HCT116 (cell line): ENCODE data around the gene RHCE. TPM values are rescaled to one million over a fixed set of nuclear protein-coding genes. Genes with fewer than 3 reads are reported as not detected.
A peak's percentile ranks its signal among the peaks of the same experiment; 100 is the strongest.

Experiments used
- ATAC-seq: fragments of 200-7000 bp; cut with Tn5 transposase; 2 replicates; pipeline ENCODE4 v1.9.1; 2020; ENCODE audit warnings: mild to moderate bottlenecking, moderate library complexity
- BruUV-seq: library from RNA; stranded (reverse); fragments of 400-500 nt; replicated peaks from 2 replicates; lab custom pipeline; 2021; lab: Mats Ljungman, UMichigan
- CTCF ChIA-PET: fragments of 300-600 bp; sonication (Branson Sonifier 250); formaldehyde crosslinking; loops from one replicate; lab custom pipeline; 2021; ENCODE audit warnings: antibody characterized with exemption; lab: Charles Lee
- POLR2A ChIA-PET: fragments of 300-600, 350-600 bp; sonication (Branson Sonifier 250); formaldehyde crosslinking; loops from one replicate; lab custom pipeline; 2021; ENCODE audit warnings: antibody characterized with exemption; lab: Charles Lee
- RAD21 ChIA-PET, 2 experiments: fragments of 300-600 bp; sonication (Branson Sonifier 250); formaldehyde crosslinking; loops; one replicate each; lab custom pipeline; 2023; ENCODE audit warnings: low total read pairs in 2 of 2; ENCODE audit not compliant: uncharacterized antibody in 2 of 2, unreplicated experiment in 2 of 2, low non-redundant PET in 1 of 2; lab: Charles Lee
- DNase-seq: peaks from one replicate; pipeline ENCODE4 v3.0.0-alpha.2; 2010; ENCODE audit warnings: low read depth, low spot score
- H2AFZ ChIP-seq: fragments of 200-600 bp; shearing (Covaris generic), sonication (generic); 2 replicates; pipeline ENCODE4 v1.6.1; 2017; ENCODE audit warnings: low read depth, mixed run types, mixed read lengths, antibody characterized with exemption, low read length; ENCODE audit not compliant: poor library complexity, severe bottlenecking
- H3K27ac ChIP-seq: 2 replicates; pipeline ENCODE4 v1.5.1; 2012; ENCODE audit warnings: low read depth, low read length
- H3K27me3 ChIP-seq: fragments of 200-600 bp; sonication (generic); 2 replicates; pipeline ENCODE4 v1.6.1; 2016; ENCODE audit warnings: mixed run types, low read length, mixed read lengths; ENCODE audit not compliant: insufficient read depth
- H3K36me3 ChIP-seq, 2 experiments: fragments of 200-500 bp in 1 of 2; fragments of 200-600 bp in 1 of 2; sonication (Bioruptor generic) in 1 of 2; sonication (generic) in 1 of 2; 2 replicates each; pipeline versions ENCODE4 v1.5.1 to v1.6.1; 2014 to 2016; ENCODE audit warnings: low read length in 2 of 2, inconsistent platforms in 1 of 2, mixed read lengths in 1 of 2, mixed run types in 1 of 2; ENCODE audit not compliant: insufficient read depth in 2 of 2, control insufficient read depth in 1 of 2
- H3K4me1 ChIP-seq, 2 experiments: fragments of 200-600 bp in 1 of 2; sonication (generic) in 1 of 2; 2 replicates each; pipeline versions ENCODE4 v1.5.1 to v1.6.1; 2012 to 2017; ENCODE audit warnings: low read length in 2 of 2, inconsistent platforms in 1 of 2, mild to moderate bottlenecking in 1 of 2, mixed read lengths in 1 of 2, mixed run types in 1 of 2, moderate library complexity in 1 of 2; ENCODE audit not compliant: insufficient read depth in 2 of 2, control insufficient read depth in 1 of 2
- H3K4me2 ChIP-seq: fragments of 200-600 bp; sonication (generic); 2 replicates; pipeline ENCODE4 v1.6.1; 2017; ENCODE audit warnings: mixed run types, low read length, mixed read lengths
- H3K4me3 ChIP-seq, 2 experiments: fragments of 200-600 bp in 1 of 2; sonication (generic) in 1 of 2; replicated peaks in 1 of 2; 2 replicates each; pipeline ENCODE4 v1.5.1; 2011 to 2016; ENCODE audit warnings: low read length in 2 of 2, control low read depth in 1 of 2, low read depth in 1 of 2, mild to moderate bottlenecking in 1 of 2, mixed read lengths in 1 of 2, mixed run types in 1 of 2
- H3K79me2 ChIP-seq: fragments of 200-600 bp; sonication (generic); 2 replicates; pipeline ENCODE4 v1.6.1; 2017; ENCODE audit warnings: mild to moderate bottlenecking, mixed run types, low read length, moderate library complexity, mixed read lengths; ENCODE audit not compliant: insufficient read depth
- H3K9ac ChIP-seq: fragments of 200-600 bp; sonication (generic); 2 replicates; pipeline ENCODE4 v1.6.1; 2016; ENCODE audit warnings: low read length, mixed read lengths
- H3K9me2 ChIP-seq: fragments of 200-600 bp; sonication (generic), shearing (Covaris generic); 2 replicates; pipeline ENCODE4 v1.6.1; 2017; ENCODE audit warnings: mixed run types, mild to moderate bottlenecking, moderate library complexity; ENCODE audit not compliant: insufficient read depth
- H3K9me3 ChIP-seq, 2 experiments: fragments of 200-500 bp in 1 of 2; fragments of 200-600 bp in 1 of 2; sonication (Bioruptor generic) in 1 of 2; sonication (generic) in 1 of 2; 2 replicates each; pipeline ENCODE4 v1.6.1; 2014 to 2017; ENCODE audit warnings: low read length in 2 of 2, mixed read lengths in 2 of 2, inconsistent platforms in 1 of 2, low read depth in 1 of 2, mild to moderate bottlenecking in 1 of 2, mixed run types in 1 of 2, moderate library complexity in 1 of 2; ENCODE audit not compliant: control insufficient read depth in 1 of 2, insufficient read depth in 1 of 2
- H4K20me1 ChIP-seq: fragments of 200-600 bp; sonication (generic), shearing (Covaris generic); 2 replicates; pipeline ENCODE4 v1.6.1; 2017; ENCODE audit warnings: mixed run types, mild to moderate bottlenecking, moderate library complexity; ENCODE audit not compliant: insufficient read depth
- EZH2 ChIP-seq: fragments of 200-600 bp; sonication (generic); IDR thresholded peaks from 2 replicates; pipeline ENCODE4 v1.6.1; 2017; ENCODE audit warnings: antibody characterized with exemption, mixed run types
- FOSL1 ChIP-seq: IDR thresholded peaks from 2 replicates; pipeline ENCODE4 v1.6.1; 2012; ENCODE audit warnings: low read depth
- POLR2A ChIP-seq: IDR thresholded peaks from 2 replicates; pipeline ENCODE4 v1.7.0; 2011; ENCODE audit warnings: borderline replicate concordance; ENCODE audit not compliant: insufficient read depth, insufficient read length; ENCODE audit errors: extremely low read depth
- POLR2AphosphoS5 ChIP-seq: IDR thresholded peaks from 2 replicates; pipeline ENCODE4 v1.6.1; 2011; ENCODE audit warnings: mild to moderate bottlenecking, low read depth, low read length, moderate library complexity
- SIN3A ChIP-seq: IDR thresholded peaks from 2 replicates; pipeline ENCODE4 v1.6.1; 2012; ENCODE audit warnings: low read depth
- SRF ChIP-seq: IDR thresholded peaks from 2 replicates; pipeline ENCODE4 v1.6.1; 2012; ENCODE audit warnings: low read depth
- TCF7L2 ChIP-seq: IDR thresholded peaks from 2 replicates; pipeline ENCODE4 v1.7.0; 2011; ENCODE audit warnings: borderline replicate concordance, inconsistent platforms; ENCODE audit not compliant: insufficient read depth, insufficient read length; ENCODE audit errors: extremely low read depth
- YY1 ChIP-seq: IDR thresholded peaks from 2 replicates; pipeline ENCODE4 v1.6.1; 2011; ENCODE audit warnings: low read length, low read depth, moderate library complexity, mild to moderate bottlenecking; ENCODE audit not compliant: insufficient replicate concordance; ENCODE audit errors: extremely low read depth
- ZNF274 ChIP-seq: fragments of 200-500 bp; sonication (Bioruptor generic); IDR thresholded peaks from 2 replicates; pipeline ENCODE4 v1.6.1; 2014; ENCODE audit warnings: mild to moderate bottlenecking, low read depth, low read length, inconsistent platforms
- intact Hi-C: fragments of 100-400 bp; cut with micrococcal nuclease; formaldehyde crosslinking; loops from 2 replicates; pipeline ENCODE4 v1.10.0; 2022
- total RNA-seq: library from RNA; stranded (reverse); gene quantifications from one replicate; pipeline ENCODE4 v1.2.1, GENCODE V29; 2021; ENCODE audit not compliant: unreplicated experiment
- TF ChIP-seq, protein P1 (sequence below): IDR thresholded peaks from 2 replicates; pipeline ENCODE4 v1.6.1; 2012

The RHCE gene
- total RNA-seq, 1 experiment from 2014 or later = 0.64 TPM

DNA sequence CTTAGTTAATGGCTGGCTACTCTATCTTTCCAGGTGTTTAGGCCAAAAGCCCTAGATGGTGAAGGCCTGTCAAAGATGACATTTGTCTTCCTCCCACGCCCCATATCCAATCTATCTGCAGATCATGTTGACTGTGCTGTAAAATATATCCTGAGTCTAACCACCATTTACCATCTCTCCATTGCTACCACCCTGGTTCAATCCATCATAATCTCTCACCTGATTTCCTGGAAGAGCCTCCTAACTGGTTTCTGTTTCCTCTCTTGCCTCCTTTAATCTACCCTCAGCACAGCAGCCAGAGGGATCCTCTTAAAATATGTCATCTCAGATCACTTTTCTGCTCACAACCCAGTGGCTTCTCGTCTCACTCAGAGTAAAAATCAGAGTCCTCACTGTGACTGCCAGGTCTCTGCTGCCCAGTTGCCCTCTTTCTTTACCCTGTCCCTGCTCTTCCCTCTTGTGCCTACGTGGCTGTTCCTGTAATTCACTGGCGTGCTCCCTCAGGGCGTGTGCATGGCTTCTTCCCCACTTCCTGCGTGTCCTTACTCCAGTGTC is 64.7 kb downstream of the RHCE start:
- ATAC-seq = no peak
- Histone ChIP-seq H3K9me2 (no peaks in the 10 kb centered on the region), H3K27me3 (no peaks in the 10 kb centered on the region), H3K79me2 (no peaks in the 10 kb centered on the region), H3K36me3 (peaks cover 15 to 16% of the 10 kb centered on the region in 2 experiments), H2AFZ (no peak overlapping the region), H3K4me3 (no peak overlapping the region), H3K4me2 (no peak overlapping the region), H3K4me1 (peaks cover 10 to 25% of the 10 kb centered on the region in 2 experiments; a peak in 3 of 4 replicates), H3K9ac (no peak overlapping the region), H4K20me1 (peaks cover 4% of the 10 kb centered on the region; the same call in 1 of the 2 replicates), H3K27ac (no peak overlapping the region), H3K9me3 (no peaks in the 10 kb centered on the region)
- DNase-seq = no peak
- BruUV-seq = no TSS peak
- POLR2A ChIA-PET = no interaction called here
- TF ChIP-seq, protein P1, sequence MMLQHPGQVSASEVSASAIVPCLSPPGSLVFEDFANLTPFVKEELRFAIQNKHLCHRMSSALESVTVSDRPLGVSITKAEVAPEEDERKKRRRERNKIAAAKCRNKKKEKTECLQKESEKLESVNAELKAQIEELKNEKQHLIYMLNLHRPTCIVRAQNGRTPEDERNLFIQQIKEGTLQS = no peak
- TF ChIP-seq ZNF274 (no peak), POLR2A (no peak), YY1 (no peak), POLR2AphosphoS5 (no peak)
- RAD21 ChIA-PET = no interaction called here
- intact Hi-C loops = no loop called here
- CTCF ChIA-PET = no interaction called here

DNA sequence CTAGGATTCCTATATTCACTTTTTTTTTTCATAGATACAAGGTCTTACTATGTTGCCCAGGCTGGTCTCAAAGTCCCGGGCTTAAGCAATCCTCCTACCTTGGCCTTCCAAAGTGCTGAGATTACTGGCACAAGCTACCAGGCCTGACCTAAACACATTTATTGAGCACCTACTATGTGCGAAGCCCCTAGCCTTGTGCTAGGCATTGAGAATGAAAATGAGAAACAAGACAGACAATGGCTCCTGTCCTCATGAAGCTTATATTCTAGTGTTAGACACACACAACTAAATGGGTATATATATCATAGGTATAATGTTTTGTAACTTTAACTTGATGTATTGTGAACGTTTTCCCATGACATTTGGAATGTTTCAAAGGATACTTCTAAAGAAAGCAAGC is 71.0 kb downstream of the RHCE start:
- intact Hi-C loops = no loop called here
- Histone ChIP-seq H3K9me2 (no peaks in the 10 kb centered on the region), H3K79me2 (peaks cover 9% of the 10 kb centered on the region; the same call in 1 of the 2 replicates), H3K9me3 (no peaks in the 10 kb centered on the region), H4K20me1 (peaks cover 4% of the 10 kb centered on the region; the same call in 1 of the 2 replicates), H3K27me3 (no peaks in the 10 kb centered on the region), H3K4me3 (no peak overlapping the region), H3K9ac (no peak overlapping the region), H3K27ac (no peak overlapping the region), H2AFZ (no peak overlapping the region), H3K4me2 (0 out of 2 replicates have a peak overlapping the region, but pooled peaks have one; percentile 6), H3K36me3 (peaks cover 5 to 11% of the 10 kb centered on the region in 2 experiments; a peak in 2 of 4 replicates), H3K4me1 (peaks cover 24 to 34% of the 10 kb centered on the region in 2 experiments; a peak in 3 of 4 replicates)
- ATAC-seq (no peak), DNase-seq (no peak)
- POLR2A ChIA-PET = no interaction called here
- no TSS peak for BruUV-seq
- TF ChIP-seq SRF = no peak
- no peak for TF ChIP-seq POLR2A
- TF ChIP-seq FOSL1 = no peak
- no peak for TF ChIP-seq YY1
- TF ChIP-seq EZH2 = no peak
- TF ChIP-seq TCF7L2 = no peak
- TF ChIP-seq SIN3A = no peak
- RAD21 ChIA-PET = no interaction called here
- CTCF ChIA-PET = no interaction called here
